IPS-20b (cell line): ENCODE measurements around the gene JKAMP.
A peak's percentile ranks its signal among the peaks of the same experiment; 100 is the strongest.

Experiments used
- H3K27ac ChIP-seq: one replicate; pipeline ENCODE4 v1.5.1; 2013; ENCODE audit warnings: low read length
- H3K27me3 ChIP-seq: 2 replicates; pipeline ENCODE4 v1.6.1; 2013; ENCODE audit warnings: mild to moderate bottlenecking, low read length, inconsistent platforms; ENCODE audit not compliant: insufficient read depth
- H3K36me3 ChIP-seq: 2 replicates; pipeline ENCODE4 v1.6.1; 2013; ENCODE audit warnings: low read depth, mild to moderate bottlenecking, inconsistent platforms, low read length, moderate library complexity; ENCODE audit not compliant: insufficient read depth
- H3K4me1 ChIP-seq: 2 replicates; pipeline ENCODE4 v1.6.1; 2013; ENCODE audit warnings: mild to moderate bottlenecking, control low read depth, inconsistent platforms, low read length, moderate library complexity; ENCODE audit not compliant: insufficient read depth
- H3K4me3 ChIP-seq: 2 replicates; pipeline ENCODE4 v1.5.1; 2013; ENCODE audit warnings: mild to moderate bottlenecking, low read length, inconsistent platforms
- H3K9ac ChIP-seq: 2 replicates; pipeline ENCODE4 v1.6.1; 2013; ENCODE audit warnings: low read depth, mild to moderate bottlenecking, inconsistent platforms, low read length, moderate library complexity
- H3K9me3 ChIP-seq: 2 replicates; pipeline ENCODE4 v1.6.1; 2013; ENCODE audit warnings: mild to moderate bottlenecking, low read depth, low read length, inconsistent platforms; ENCODE audit not compliant: insufficient read depth

The JKAMP gene

DNA sequence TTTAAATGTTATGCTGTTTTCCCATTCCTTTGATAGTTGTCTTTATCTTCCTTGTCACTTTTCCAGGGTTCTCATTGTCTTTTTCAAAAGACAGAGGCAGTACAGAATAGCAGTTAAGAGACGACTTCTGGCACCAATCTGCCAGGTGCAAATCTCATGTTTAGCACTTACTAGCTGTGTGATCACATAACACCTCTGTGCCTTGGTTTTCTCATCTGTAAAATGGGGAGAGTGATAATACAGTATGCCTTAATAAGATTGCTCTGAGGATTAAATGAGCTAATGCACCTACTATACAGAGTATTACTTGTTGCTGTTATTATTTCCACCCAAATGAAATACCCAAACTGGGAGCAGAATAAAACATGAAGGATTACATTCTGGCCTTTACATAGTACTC lies 23.9 kb upstream of the JKAMP start:
- Histone ChIP-seq H3K9me3 (no peaks in the 10 kb centered on the region), H3K9ac (no peak overlapping the region), H3K4me3 (no peak overlapping the region), H3K27ac (no peak overlapping the region), H3K4me1 (no peaks in the 10 kb centered on the region), H3K36me3 (no peaks in the 10 kb centered on the region; the same call in 1 of the 2 replicates), H3K27me3 (peaks cover 30% of the 10 kb centered on the region)

DNA sequence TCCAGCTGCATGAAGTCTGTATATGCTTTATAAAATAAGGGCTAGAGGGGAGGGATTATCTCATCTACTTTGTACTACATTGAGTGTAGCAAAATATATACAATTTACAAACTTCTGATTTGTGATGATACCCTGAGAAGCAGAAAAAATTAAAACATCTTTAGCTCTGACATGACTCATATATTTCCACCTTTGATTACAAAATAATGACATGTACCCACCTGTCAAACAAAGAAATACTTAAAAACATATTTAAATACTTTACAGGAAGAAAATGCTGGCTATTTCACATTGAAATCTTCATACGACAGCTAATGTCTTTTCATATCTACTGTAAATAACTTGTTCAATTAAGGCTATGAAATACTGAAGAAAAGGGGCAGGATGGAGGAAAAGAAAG lies 22.4 kb upstream of the JKAMP start:
- Histone ChIP-seq H3K9me3 (no peaks in the 10 kb centered on the region), H3K9ac (no peak overlapping the region), H3K4me1 (no peaks in the 10 kb centered on the region), H3K27ac (no peak overlapping the region), H3K36me3 (no peaks in the 10 kb centered on the region; the same call in 1 of the 2 replicates), H3K4me3 (no peak overlapping the region), H3K27me3 (peaks cover 42% of the 10 kb centered on the region)

DNA sequence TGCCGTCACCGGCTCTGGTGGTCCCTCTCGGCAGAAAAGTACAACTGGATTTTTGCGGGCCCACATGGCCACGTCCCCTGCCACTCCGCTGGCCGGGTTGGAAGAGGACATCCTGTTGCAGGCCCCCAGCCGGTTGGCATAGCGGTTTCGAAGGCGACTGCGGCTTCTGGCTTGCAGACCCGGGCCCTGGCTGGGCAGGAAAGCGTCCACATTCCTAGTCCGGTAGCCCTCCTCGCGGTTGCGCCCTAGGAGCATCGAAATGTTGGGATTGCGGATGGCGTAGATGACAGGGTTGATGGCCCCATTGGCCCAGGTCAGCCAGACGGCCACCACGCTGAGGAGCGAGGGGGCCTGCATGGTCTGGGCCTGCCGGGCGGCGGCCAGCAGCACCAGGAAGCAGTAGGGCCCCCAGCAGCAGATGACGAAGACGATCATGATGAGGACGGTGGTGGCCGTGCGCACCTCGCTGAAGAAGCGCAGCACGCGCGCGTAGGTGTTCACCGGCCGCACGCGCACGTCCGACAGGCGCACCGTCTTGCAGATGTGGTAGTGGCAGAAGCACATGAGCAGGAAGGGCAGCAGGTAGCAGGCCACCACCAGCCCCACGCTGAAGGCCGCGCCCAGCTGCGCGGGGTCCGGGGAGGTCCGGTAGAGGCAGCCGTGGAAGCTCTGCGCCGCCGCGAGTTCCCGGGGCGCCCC lies 20.4 kb upstream of the JKAMP start:
- Histone ChIP-seq H3K27ac (no peak overlapping the region), H3K4me3 (peak overlapping the region; percentile 74; the same call in 1 of the 2 replicates)

DNA sequence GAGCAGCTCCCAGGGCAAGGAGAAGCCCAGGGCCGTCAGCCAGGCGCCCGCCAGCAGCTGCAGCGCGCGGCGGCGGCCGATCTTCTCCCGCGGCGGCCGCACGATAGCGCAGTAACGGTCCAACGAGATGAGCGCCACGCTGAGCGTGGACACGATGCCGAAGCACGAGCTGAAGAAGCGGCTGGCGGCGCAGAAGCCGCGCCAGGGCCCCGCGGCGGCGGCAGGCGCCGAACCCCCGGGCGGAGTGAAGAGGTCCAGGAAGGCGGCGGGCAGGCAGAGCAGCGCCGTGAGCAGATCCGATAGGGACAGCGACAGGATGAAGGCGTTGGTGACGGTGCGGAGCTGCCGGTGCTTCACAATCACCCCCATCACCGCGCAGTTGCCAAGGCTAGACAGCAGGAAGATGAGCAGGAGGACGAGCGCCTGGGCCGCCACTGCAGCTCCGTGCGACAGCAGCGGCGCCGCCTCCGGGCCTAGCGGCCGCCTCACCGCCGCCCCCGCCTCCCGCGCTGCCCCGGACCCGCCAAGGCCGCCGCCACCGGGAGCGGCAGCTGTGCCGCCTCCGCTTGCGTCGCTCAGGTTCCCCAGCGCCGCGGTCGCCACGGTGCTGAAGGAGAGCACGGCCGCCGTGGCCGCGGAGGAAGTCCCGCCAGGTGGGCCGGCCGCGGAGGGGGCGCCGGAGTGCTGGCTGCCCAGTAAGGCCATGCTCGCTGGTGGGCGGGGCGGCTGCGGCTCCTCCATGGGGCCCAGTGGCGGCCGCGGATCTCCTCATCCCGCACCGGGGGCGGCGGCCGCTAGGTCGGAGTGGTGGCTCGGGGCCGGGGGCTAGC lies 19.6 kb upstream of the JKAMP start:
- no peaks in the 10 kb centered on the region for H3K9me3 ChIP-seq
- H3K9ac ChIP-seq, result no peak overlapping the region; the same call in 1 of the 2 replicates
- H3K27ac ChIP-seq, result no peak overlapping the region
- no peaks in the 10 kb centered on the region for H3K4me1 ChIP-seq
- peaks cover 42% of the 10 kb centered on the region for H3K27me3 ChIP-seq
- H3K36me3 ChIP-seq, result no peaks in the 10 kb centered on the region; the same call in 1 of the 2 replicates
- H3K4me3 ChIP-seq, result peak overlapping the region; percentile 74

More for the DNA sequence above, 20.4 kb upstream of the JKAMP start:
- Histone ChIP-seq H3K9me3 (no peaks in the 10 kb centered on the region), H3K36me3 (no peaks in the 10 kb centered on the region; the same call in 1 of the 2 replicates), H3K4me1 (no peaks in the 10 kb centered on the region), H3K27me3 (peaks cover 42% of the 10 kb centered on the region), H3K9ac (no peak overlapping the region; the same call in 1 of the 2 replicates)

DNA sequence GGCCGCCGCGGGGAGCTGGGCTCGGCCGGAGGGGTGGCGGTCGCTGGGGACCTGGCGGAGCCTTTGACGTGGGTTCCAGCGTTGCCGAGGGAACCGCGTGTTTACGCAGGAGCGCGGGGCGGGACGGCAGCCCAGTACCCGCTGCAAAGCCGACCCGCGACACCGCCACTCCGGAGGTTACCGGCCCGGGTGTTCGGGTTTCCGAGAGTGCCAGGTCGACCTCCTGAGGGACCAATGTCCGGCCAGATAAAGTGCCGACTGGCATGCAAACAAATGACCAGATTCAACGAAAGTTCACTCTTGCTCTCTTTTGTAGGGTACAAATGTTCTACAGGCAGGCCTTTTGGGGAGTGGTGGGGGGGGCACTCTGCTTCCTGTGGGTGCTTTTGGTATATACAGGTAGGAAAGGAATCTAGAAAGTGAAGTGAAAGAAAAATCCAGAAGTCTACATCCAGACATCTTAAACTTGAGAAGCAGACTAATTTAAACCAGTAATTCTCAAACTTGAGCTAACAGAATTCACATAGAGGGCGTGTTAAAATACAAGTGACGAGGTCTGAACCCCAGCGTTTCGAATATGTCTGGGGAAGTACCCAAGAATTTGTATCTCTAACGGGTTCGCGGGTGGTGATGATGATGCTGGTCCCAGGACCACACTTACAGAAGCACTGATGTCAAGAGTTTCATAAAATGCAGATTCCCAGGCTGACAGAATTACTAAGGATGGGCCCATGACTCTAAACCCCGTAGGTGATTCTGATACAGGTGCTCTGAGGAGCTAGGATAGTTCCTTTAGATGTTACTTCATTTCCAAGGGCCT lies 18.8 kb upstream of the JKAMP start, which contains the start of gene GPR135:
Gene GPR135, minus strand, starts transcription at position 65 of the 820 bp plus-strand sequence. CDS start 154 bp downstream, outside the sequence.
- peak within 1 kb of the TSS; percentile 74 for H3K4me3 ChIP-seq
- H3K27ac ChIP-seq, result no peak within 1 kb of the TSS
- H3K36me3 ChIP-seq, result no peaks in the 10 kb centered on the region; the same call in 1 of the 2 replicates
- no peaks in the 10 kb centered on the region for H3K9me3 ChIP-seq
- H3K9ac ChIP-seq, result no peak within 1 kb of the TSS; the same call in 1 of the 2 replicates
- H3K27me3 ChIP-seq, result peaks cover 42% of the 10 kb centered on the region
- H3K4me1 ChIP-seq, result no peaks in the 10 kb centered on the region

DNA sequence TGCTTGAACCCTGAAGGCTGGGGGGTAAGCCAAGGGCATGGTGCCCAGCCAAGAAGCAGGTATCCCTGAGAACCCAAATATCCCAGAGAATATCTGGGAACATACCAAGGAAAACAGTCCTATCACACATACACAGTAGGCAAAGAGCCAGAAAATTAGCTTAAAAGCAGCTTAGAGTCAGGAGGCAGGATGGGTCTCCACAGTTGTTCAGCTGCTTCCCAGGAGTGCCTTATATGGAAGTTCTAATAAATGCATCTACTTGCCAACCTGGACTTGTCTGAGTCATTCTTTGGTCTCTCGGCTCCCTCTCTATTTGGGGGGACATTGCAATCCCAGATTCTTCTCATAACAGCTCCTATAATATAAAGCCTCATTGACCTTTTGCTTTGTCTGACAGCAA lies 10.1 kb upstream of the JKAMP start:
- no peak overlapping the region for H3K4me3 ChIP-seq
- H3K27ac ChIP-seq, result no peak overlapping the region
- no peaks in the 10 kb centered on the region for H3K9me3 ChIP-seq
- no peaks in the 10 kb centered on the region for H3K4me1 ChIP-seq
- H3K27me3 ChIP-seq, result no peaks in the 10 kb centered on the region
- no peak overlapping the region for H3K9ac ChIP-seq
- H3K36me3 ChIP-seq, result peaks cover 53% of the 10 kb centered on the region

DNA sequence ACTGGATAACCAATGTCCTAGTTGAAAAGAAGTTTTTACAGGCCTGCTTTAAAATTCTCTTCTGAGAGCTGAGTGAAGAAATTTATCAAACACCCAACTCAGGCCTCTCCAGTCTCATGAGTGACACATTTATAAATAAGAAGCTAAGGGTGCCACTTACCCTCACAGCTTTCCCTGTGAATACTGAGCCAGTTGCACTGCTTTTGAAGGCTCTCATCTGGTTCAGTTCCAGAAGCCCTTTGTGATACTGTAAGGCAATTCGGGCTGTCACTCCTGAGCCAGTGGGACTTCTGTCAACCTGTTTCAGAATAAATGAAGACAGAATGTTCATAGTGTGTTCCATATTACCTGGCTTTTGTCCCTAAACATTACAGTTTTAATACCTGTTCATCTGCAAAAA lies 8.6 kb upstream of the JKAMP start:
- Histone ChIP-seq H3K36me3 (peaks cover 53% of the 10 kb centered on the region), H3K9ac (no peak overlapping the region), H3K27me3 (no peaks in the 10 kb centered on the region), H3K4me3 (no peak overlapping the region), H3K9me3 (no peaks in the 10 kb centered on the region), H3K4me1 (no peaks in the 10 kb centered on the region), H3K27ac (no peak overlapping the region)

DNA sequence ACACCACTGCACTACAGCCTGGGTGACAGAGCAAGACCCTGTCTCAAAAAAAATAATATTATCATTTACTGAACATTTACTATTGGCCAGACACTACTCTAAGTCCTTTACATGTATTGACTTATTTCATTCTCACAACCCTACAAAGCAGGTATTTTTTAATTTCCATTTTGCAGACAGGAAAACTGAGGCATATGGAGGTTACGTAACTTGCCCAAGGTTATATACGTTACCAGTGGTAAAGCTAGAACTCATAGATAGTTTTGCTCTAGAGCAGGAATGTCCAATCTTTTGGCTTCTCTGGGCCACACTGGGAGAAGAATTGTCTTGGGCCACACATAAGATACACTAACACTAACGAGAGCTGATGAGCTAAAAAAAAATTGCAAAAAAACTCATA lies 5.8 kb upstream of the JKAMP start:
- Histone ChIP-seq H3K4me1 (peaks cover 8% of the 10 kb centered on the region), H3K4me3 (no peak overlapping the region), H3K27me3 (no peaks in the 10 kb centered on the region), H3K36me3 (peaks cover 33% of the 10 kb centered on the region), H3K9ac (no peak overlapping the region), H3K27ac (no peak overlapping the region), H3K9me3 (no peaks in the 10 kb centered on the region)

DNA sequence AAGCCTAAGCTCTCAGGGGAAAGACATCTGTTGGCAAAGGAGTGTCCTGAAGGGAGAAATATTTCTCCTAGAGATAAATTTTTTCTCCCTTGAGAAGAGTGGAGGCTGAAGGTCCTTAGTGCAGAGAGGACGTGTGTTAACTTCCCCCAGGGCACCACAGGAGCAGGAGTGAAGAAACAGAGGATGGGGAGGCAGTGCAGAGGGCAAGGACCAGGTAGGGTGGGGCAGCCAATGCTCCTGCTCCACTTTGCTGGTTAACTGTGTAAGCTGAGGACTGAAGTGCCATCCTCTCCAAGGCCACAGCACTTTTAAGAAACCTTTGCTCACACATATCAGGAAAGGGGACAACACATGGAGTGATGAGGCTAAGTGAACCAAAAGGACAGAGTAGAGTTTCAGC lies 4.2 kb upstream of the JKAMP start:
- peaks cover 8% of the 10 kb centered on the region for H3K4me1 ChIP-seq
- H3K27ac ChIP-seq, result no peak overlapping the region
- peaks cover 23% of the 10 kb centered on the region for H3K36me3 ChIP-seq
- no peaks in the 10 kb centered on the region for H3K27me3 ChIP-seq
- no peak overlapping the region for H3K9ac ChIP-seq
- no peaks in the 10 kb centered on the region for H3K9me3 ChIP-seq
- H3K4me3 ChIP-seq, result no peak overlapping the region

DNA sequence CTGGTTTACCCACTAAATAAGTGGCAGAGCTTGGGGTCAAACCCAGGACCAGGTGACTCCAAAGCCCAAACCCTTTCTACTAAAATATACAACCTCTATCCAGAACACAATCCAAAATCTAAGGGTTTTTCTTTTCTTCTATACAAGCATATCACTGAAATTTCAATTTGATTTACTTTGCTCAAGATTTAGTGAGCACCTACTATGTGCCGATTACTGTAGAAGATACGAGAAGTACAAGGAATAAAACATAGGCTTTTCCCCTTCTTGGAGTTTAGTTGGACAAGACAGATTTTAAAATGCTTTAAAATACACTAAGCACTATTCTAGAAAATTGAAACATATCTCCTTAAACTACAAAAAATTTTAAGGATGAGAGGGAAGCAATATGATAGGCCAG lies 2.9 kb upstream of the JKAMP start:
- Histone ChIP-seq H3K4me1 (peaks cover 8% of the 10 kb centered on the region), H3K4me3 (0 out of 2 replicates have a peak overlapping the region, but pooled peaks have one; percentile 19), H3K9me3 (no peaks in the 10 kb centered on the region), H3K36me3 (peaks cover 11% of the 10 kb centered on the region; the same call in 1 of the 2 replicates), H3K9ac (no peak overlapping the region), H3K27me3 (no peaks in the 10 kb centered on the region), H3K27ac (no peak overlapping the region)

DNA sequence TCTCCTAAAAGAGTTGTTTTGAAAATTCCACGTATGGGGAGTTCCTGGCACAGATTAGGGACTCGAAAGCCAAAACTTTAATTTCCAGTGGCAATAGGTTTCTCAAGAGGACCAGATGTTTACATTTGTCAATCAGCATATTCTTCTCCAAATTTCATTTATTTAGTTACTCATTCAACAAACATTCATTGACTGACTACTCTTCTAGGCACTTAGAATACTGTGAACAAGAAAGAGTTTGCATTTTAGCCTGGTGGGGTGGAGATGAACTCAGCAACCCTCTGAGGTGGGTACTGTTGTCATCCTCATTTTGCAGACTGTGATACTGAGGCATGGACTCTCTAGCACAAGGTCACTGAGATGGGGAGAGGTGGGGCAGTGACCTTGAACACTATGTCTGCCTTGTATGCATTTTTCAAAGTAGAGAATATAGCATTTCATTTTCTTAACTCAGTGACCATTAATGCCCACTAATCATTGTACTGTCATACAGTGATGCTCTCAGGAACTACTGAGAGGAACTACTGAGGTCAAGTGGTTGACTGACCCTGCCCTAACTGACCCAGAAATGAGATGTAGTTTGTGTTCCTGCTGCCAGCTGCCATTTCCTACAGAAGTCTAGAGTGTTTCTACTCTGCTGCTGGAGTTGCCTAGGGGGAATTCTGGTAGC lies 2.3 kb upstream of the JKAMP start:
- Histone ChIP-seq H3K36me3 (peaks cover 7% of the 10 kb centered on the region; the same call in 1 of the 2 replicates), H3K9ac (no peak overlapping the region), H3K27me3 (no peaks in the 10 kb centered on the region), H3K9me3 (no peaks in the 10 kb centered on the region), H3K27ac (no peak overlapping the region), H3K4me3 (peak overlapping the region; percentile 96; the same call in 1 of the 2 replicates), H3K4me1 (peaks cover 8% of the 10 kb centered on the region)
